ENCODE results near the gene OST4. TPM values are rescaled to one million over a fixed set of nuclear protein-coding genes. Genes with fewer than 3 reads are reported as not detected.
A peak's percentile ranks its signal among the peaks of the same experiment; 100 is the strongest.

OST4 gene
- total RNA-seq, 1 experiment from 2014 or later = 172 TPM

DNA sequence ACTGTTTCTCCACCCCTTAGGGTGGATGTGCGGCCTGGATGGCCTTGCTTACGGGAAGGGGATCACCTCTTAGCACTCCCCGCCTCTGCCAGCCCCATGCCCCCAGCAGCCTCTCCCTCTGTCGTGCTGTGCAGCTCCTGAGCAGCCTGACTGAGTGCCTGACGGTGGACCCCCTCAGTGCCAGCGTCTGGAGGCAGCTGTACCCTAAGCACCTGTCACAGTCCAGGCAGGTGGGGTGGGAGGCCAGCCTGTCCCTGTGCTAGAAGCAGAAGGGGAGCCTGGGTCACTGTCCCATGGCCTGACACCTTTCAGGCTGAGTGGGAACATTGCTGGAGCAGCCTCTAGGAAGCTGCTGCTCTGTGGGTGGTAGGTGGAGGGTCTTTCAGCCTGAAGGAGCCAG lies 33.4 kb downstream of the OST4 start:
- Mint-ChIP-seq H3K27me3 (ENCODE audit: unreplicated experiment) (no peaks in the 10 kb centered on the region), H3K9me3 (ENCODE audit: low read depth, unreplicated experiment) (no peaks in the 10 kb centered on the region), H3K4me3 (ENCODE audit: low read depth, unreplicated experiment) (no peak overlapping the region), H3K4me1 (ENCODE audit: low read depth, unreplicated experiment) (peaks cover 12% of the 10 kb centered on the region), H3K36me3 (ENCODE audit: insufficient read depth, unreplicated experiment) (peaks cover 49% of the 10 kb centered on the region), H3K27ac (ENCODE audit: unreplicated experiment) (no peak overlapping the region)
- BruUV-seq (replicated peaks) = no TSS peak
- TF ChIP-seq, protein P1, sequence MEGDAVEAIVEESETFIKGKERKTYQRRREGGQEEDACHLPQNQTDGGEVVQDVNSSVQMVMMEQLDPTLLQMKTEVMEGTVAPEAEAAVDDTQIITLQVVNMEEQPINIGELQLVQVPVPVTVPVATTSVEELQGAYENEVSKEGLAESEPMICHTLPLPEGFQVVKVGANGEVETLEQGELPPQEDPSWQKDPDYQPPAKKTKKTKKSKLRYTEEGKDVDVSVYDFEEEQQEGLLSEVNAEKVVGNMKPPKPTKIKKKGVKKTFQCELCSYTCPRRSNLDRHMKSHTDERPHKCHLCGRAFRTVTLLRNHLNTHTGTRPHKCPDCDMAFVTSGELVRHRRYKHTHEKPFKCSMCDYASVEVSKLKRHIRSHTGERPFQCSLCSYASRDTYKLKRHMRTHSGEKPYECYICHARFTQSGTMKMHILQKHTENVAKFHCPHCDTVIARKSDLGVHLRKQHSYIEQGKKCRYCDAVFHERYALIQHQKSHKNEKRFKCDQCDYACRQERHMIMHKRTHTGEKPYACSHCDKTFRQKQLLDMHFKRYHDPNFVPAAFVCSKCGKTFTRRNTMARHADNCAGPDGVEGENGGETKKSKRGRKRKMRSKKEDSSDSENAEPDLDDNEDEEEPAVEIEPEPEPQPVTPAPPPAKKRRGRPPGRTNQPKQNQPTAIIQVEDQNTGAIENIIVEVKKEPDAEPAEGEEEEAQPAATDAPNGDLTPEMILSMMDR (IDR thresholded peaks at IDR 0.05; ENCODE audit: unreplicated experiment) = no peak
- intact Hi-C loops (cut with micrococcal nuclease; ENCODE audit: unreplicated experiment) = no loop called here
- DNase-seq = no peak
- CTCF ChIA-PET = interaction anchor here (1.9 kb wide), 1 partner anchor 13 kb away, joined by 6 read pairs; the partner anchor contains the start of gene AGBL5

- DNase-seq = no peak
- CTCF ChIA-PET = interaction anchor here (0.9 to 1.1 kb wide), 4 partner anchors 17 to 71 kb away, joined by 3 to 6 read pairs (median 4); no protein-coding TSS in a partner anchor
- peaks cover 24% of the 10 kb centered on the region for H3K4me1 Mint-ChIP-seq (ENCODE audit: low read depth, unreplicated experiment)
- no peaks in the 10 kb centered on the region for H3K9me3 Mint-ChIP-seq (ENCODE audit: low read depth, unreplicated experiment)
- peaks cover 53% of the 10 kb centered on the region for H3K36me3 Mint-ChIP-seq (ENCODE audit: insufficient read depth, unreplicated experiment)
- TSS peak; percentile 50 for BruUV-seq (replicated peaks)
- H3K27ac Mint-ChIP-seq (ENCODE audit: unreplicated experiment) = peak overlapping the region; percentile 61
- H3K27me3 Mint-ChIP-seq (ENCODE audit: unreplicated experiment) = no peaks in the 10 kb centered on the region
- peak overlapping the region; percentile 94 for H3K4me3 Mint-ChIP-seq (ENCODE audit: low read depth, unreplicated experiment)
- intact Hi-C loops (cut with micrococcal nuclease; ENCODE audit: unreplicated experiment) = loop anchor here (2.0 kb wide), 1 partner anchor 17 kb away; the partner anchor contains the start of gene AGBL5
- TF ChIP-seq, protein P1 (IDR thresholded peaks at IDR 0.05; ENCODE audit: unreplicated experiment) = no peak
Observed at GRCh38 chr2:27033253-27033852, 38.1 kb downstream of the OST4 start.

- intact Hi-C loops (cut with micrococcal nuclease; ENCODE audit: unreplicated experiment) = loop anchor here (2.0 kb wide), 1 partner anchor 18 kb away; the partner anchor contains the start of gene AGBL5
- TF ChIP-seq, protein P1 (IDR thresholded peaks at IDR 0.05; ENCODE audit: unreplicated experiment) = no peak
- CTCF ChIA-PET = interaction anchor here (0.6 to 1.1 kb wide), 4 partner anchors 18 to 1241 kb away, joined by 3 to 6 read pairs (median 3); no protein-coding TSS in a partner anchor
- H3K4me3 Mint-ChIP-seq (ENCODE audit: low read depth, unreplicated experiment) = peak within 1 kb of the TSS; percentile 94
- H3K27ac Mint-ChIP-seq (ENCODE audit: unreplicated experiment) = peak within 1 kb of the TSS; percentile 61
- peaks cover 26% of the 10 kb centered on the region for H3K4me1 Mint-ChIP-seq (ENCODE audit: low read depth, unreplicated experiment)
- H3K9me3 Mint-ChIP-seq (ENCODE audit: low read depth, unreplicated experiment) = no peaks in the 10 kb centered on the region
- H3K27me3 Mint-ChIP-seq (ENCODE audit: unreplicated experiment) = no peaks in the 10 kb centered on the region
- peak; percentile 88 for DNase-seq
- no TSS peak for BruUV-seq (replicated peaks)
- peaks cover 53% of the 10 kb centered on the region for H3K36me3 Mint-ChIP-seq (ENCODE audit: insufficient read depth, unreplicated experiment)
Observed at GRCh38 chr2:27032495-27033252, 38.8 kb downstream of the OST4 start, which contains the start of gene TMEM214. Gene TMEM214 (plus strand): TSS chr2:27032965. CDS start chr2:27033016, 51 bp downstream.

DNA sequence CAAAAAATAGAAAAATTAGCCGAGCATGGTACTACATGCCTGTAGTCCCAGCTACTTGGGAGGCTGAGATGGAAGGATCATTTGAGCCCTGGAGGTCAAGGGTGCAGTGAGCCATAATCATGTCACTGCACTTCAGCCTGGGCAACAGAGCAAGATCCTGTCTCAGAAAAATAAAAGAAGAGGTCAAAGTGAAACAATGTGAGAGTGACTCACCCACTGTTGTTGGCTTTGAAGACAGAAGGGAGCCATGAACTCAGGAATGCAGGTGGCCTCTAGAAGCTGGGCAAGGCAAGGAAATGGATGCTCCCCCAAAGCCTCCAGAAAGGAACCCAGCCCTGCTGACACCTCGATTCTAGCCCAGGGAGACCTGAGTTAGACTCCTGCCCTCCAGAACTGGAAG lies 42.4 kb downstream of the OST4 start:
- Mint-ChIP-seq H3K36me3 (ENCODE audit: insufficient read depth, unreplicated experiment) (peaks cover 44% of the 10 kb centered on the region), H3K4me3 (ENCODE audit: low read depth, unreplicated experiment) (no peak overlapping the region), H3K27ac (ENCODE audit: unreplicated experiment) (no peak overlapping the region), H3K9me3 (ENCODE audit: low read depth, unreplicated experiment) (no peaks in the 10 kb centered on the region), H3K4me1 (ENCODE audit: low read depth, unreplicated experiment) (peaks cover 20% of the 10 kb centered on the region), H3K27me3 (ENCODE audit: unreplicated experiment) (no peaks in the 10 kb centered on the region)
- TF ChIP-seq, protein P1 (IDR thresholded peaks at IDR 0.05; ENCODE audit: unreplicated experiment) = no peak
- intact Hi-C loops (cut with micrococcal nuclease; ENCODE audit: unreplicated experiment) = no loop called here
- CTCF ChIA-PET = no interaction called here
- no peak for DNase-seq
- no TSS peak for BruUV-seq (replicated peaks)
